Large intestine (tissue), 3 donors: ENCODE results near the gene GPR50. TPM values are rescaled to one million over a fixed set of nuclear protein-coding genes. Genes with fewer than 3 reads are reported as not detected.

Experiments used
- DNase-seq, 2 donors: peaks; one replicate each; pipeline versions ENCODE4 v3.0.0 to v3.0.0-alpha.2; 2013
- H3K27ac ChIP-seq: one replicate; pipeline ENCODE4 v1.5.1; 2013; ENCODE audit warnings: low read length
- H3K27me3 ChIP-seq: 2 replicates; pipeline ENCODE4 v1.6.1; 2013; ENCODE audit warnings: low read length; ENCODE audit not compliant: control insufficient read depth, insufficient read depth
- H3K36me3 ChIP-seq: 2 replicates; pipeline ENCODE4 v1.6.1; 2013; ENCODE audit warnings: low read length; ENCODE audit not compliant: control insufficient read depth, insufficient read depth
- H3K4me1 ChIP-seq: one replicate; pipeline ENCODE4 v1.6.1; 2013; ENCODE audit warnings: low read length; ENCODE audit not compliant: control insufficient read depth, insufficient read depth
- H3K4me3 ChIP-seq: one replicate; pipeline ENCODE4 v1.5.1; 2013; ENCODE audit warnings: low read length
- H3K9me3 ChIP-seq: one replicate; pipeline ENCODE4 v1.6.1; 2013; ENCODE audit warnings: mild to moderate bottlenecking, low read depth, low read length, moderate library complexity; ENCODE audit not compliant: control insufficient read depth
- WGBS: methylation state at CpG from one replicate; pipeline ENCODE4 v1.1.5; 2013; ENCODE audit warnings: low lambda C conversion rate; ENCODE audit not compliant: insufficient coverage; 5-methylcytosine and 5-hydroxymethylcytosine counted together
- polyA plus RNA-seq: library from polyadenylated mRNA; unstranded; fragments of 120-200 nt; gene quantifications from one replicate; pipeline ENCODE4 v1.2.1, GENCODE V29; 2013

GPR50 gene
- polyA plus RNA-seq, 1 donor, result not detected

DNA sequence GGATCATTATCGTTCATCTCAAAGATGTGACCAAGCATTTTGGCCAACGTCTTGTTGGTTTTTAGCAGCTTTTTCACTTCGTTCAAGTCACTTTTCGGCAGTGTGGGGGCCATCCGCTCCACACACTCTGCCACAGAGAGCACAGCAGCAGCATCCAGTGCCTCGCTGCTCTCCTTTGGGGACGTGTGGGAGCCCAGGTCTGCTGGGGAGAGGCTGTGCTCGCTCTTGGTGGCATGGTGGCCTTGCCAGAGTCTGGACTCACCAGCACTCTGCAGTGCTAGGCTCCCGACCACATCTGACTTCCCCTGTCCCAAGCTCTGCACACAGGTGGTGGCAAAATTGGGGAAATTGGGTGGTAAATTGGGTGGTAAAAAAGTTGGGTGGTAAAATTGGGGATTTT lies 50.6 kb downstream of the GPR50 start:
- H3K4me3 ChIP-seq, result no peak overlapping the region
- H3K27ac ChIP-seq, result no peak overlapping the region
- peaks cover 2% of the 10 kb centered on the region for H3K27me3 ChIP-seq
- WGBS, result no CpG with 5 or more reads among the region's 9 CpGs
- H3K4me1 ChIP-seq, result no peaks in the 10 kb centered on the region
- H3K9me3 ChIP-seq, result no peaks in the 10 kb centered on the region
- DNase-seq, result no peak
- H3K36me3 ChIP-seq, result no peaks in the 10 kb centered on the region

DNA sequence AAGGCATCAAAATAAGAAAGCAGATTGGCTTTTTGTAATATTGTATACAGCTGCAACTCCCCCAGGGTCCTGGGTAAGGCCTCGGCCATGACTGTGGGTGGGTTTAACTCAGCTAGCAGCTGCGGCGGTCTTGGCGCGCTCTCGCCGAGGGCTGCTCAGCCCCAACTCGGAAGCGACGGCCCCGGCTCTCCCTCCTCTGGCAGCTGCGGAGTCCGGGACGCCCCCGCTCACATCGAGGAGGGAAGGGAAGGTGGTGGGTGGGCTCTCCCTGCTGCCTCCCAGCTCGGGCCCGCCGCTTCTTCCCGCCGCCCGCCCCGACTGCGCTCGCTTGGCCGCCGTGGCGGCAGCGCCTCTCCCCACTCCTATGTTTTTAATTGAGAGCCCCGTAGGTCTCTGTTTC lies 51.2 kb downstream of the GPR50 start:
- no peaks in the 10 kb centered on the region for H3K4me1 ChIP-seq
- H3K36me3 ChIP-seq, result no peaks in the 10 kb centered on the region
- peaks cover 2% of the 10 kb centered on the region for H3K27me3 ChIP-seq
- no CpG with 5 or more reads among the region's 30 CpGs for WGBS
- H3K4me3 ChIP-seq, result no peak overlapping the region
- no peaks in the 10 kb centered on the region for H3K9me3 ChIP-seq
- no peak overlapping the region for H3K27ac ChIP-seq
- DNase-seq, result no peak

DNA sequence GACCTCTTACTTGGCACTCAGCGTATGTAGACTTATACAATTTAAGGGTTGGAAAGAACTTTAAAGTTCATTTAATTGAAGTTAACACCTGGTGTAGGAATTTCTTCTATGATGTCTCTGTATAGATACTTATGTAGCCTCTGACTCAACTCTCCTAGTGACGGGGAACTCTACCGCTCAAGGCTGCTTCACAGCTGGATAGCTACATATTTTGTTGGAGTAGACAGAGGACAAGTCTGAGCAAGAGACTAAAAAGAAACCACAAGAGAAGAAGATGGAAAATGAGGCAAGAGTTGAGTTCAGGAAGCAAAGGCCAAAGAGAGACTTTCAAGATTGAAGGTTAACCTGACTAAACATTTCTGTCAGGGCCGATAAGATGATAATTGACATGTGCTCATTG lies 52.6 kb downstream of the GPR50 start:
- no peaks in the 10 kb centered on the region for H3K9me3 ChIP-seq
- no CpG with 5 or more reads among the region's 4 CpGs for WGBS
- peaks cover 2% of the 10 kb centered on the region for H3K27me3 ChIP-seq
- no peak overlapping the region for H3K4me3 ChIP-seq
- H3K27ac ChIP-seq, result no peak overlapping the region
- no peaks in the 10 kb centered on the region for H3K36me3 ChIP-seq
- no peaks in the 10 kb centered on the region for H3K4me1 ChIP-seq
- no peak for DNase-seq

Other genes with a start within 250 kb of the GPR50 start
- gene HMGB3, start 193.2 kb upstream of the GPR50 start, polyA plus RNA-seq, result 55.0 TPM
- 18.0 TPM for gene VMA21, start 220.6 kb downstream of the GPR50 start, polyA plus RNA-seq